Measurements from ENCODE around the gene TWNK. TPM values are rescaled to one million over a fixed set of nuclear protein-coding genes. Genes with fewer than 3 reads are reported as not detected.

The TWNK gene
- 1 to 10 TPM; 5.7 to 9.5 (median 7.0) TPM for total RNA-seq (2021; fragmentation: NEBNext Ultra II Directional; extraction: Animal tissue kit (Norgen Biotek cat#: 25700))
- long read RNA-seq, partial matches to known transcripts: 1 of 3 reads
- long read RNA-seq, other reads (novel, unspliced or antisense): 1 of 3 reads

- H3K4me1 Mint-ChIP-seq (ENCODE audit: low read depth): peaks cover 27% of the 10 kb centered on the region
- H3K27ac Mint-ChIP-seq: peak within 1 kb of the TSS; percentile 85
- TF ChIP-seq CTCF (IDR thresholded peaks at IDR 0.05): no peak
- peaks cover 21% of the 10 kb centered on the region for H3K36me3 Mint-ChIP-seq (ENCODE audit: low read depth)
- no peaks in the 10 kb centered on the region; the same call in 1 of the 2 replicates for H3K27me3 Mint-ChIP-seq (ENCODE audit: insufficient read depth)
- H3K9me3 Mint-ChIP-seq: no peaks in the 10 kb centered on the region
- DNase-seq: peak; percentile 62
- H3K4me3 Mint-ChIP-seq: peak within 1 kb of the TSS; percentile 99
Measured at GRCh38 chr10:100986952-100987684, at the start of gene TWNK, which contains the start of gene MRPL43. Gene TWNK (plus strand): TSS chr10:100987543. CDS start chr10:100988211, 668 bp downstream. Gene MRPL43 (minus strand): TSS chr10:100987497. CDS start chr10:100987443, 54 bp downstream.

GRCh38 chr10:100939763-100940344 lies 47.5 kb upstream of the TWNK start:
- H3K27ac Mint-ChIP-seq: peak overlapping the region; percentile 75
- no peaks in the 10 kb centered on the region for H3K9me3 Mint-ChIP-seq
- TF ChIP-seq CTCF (IDR thresholded peaks at IDR 0.05): no peak
- H3K36me3 Mint-ChIP-seq (ENCODE audit: low read depth): peaks cover 24% of the 10 kb centered on the region; the same call in 1 of the 2 replicates
- no peak overlapping the region; the same call in 1 of the 2 replicates for H3K4me3 Mint-ChIP-seq
- no peaks in the 10 kb centered on the region for H3K27me3 Mint-ChIP-seq (ENCODE audit: insufficient read depth)
- peak; percentile 8 for DNase-seq
- H3K4me1 Mint-ChIP-seq (ENCODE audit: low read depth): peaks cover 22% of the 10 kb centered on the region

GRCh38 chr10:100942229-100942628 lies 45.1 kb upstream of the TWNK start:
- Mint-ChIP-seq H3K27me3 (ENCODE audit: insufficient read depth) (no peaks in the 10 kb centered on the region), H3K4me3 (no peak overlapping the region), H3K9me3 (no peaks in the 10 kb centered on the region), H3K36me3 (ENCODE audit: low read depth) (peaks cover 32% of the 10 kb centered on the region; the same call in 1 of the 2 replicates), H3K4me1 (ENCODE audit: low read depth) (peaks cover 22% of the 10 kb centered on the region), H3K27ac (no peak overlapping the region)
- TF ChIP-seq CTCF (IDR thresholded peaks at IDR 0.05): no peak
- no peak for DNase-seq

GRCh38 chr10:100943508-100943907 lies 43.8 kb upstream of the TWNK start:
- Mint-ChIP-seq H3K36me3 (ENCODE audit: low read depth) (peaks cover 27% of the 10 kb centered on the region; the same call in 1 of the 2 replicates), H3K9me3 (no peaks in the 10 kb centered on the region), H3K27ac (no peak overlapping the region), H3K4me3 (no peak overlapping the region), H3K4me1 (ENCODE audit: low read depth) (peaks cover 18% of the 10 kb centered on the region), H3K27me3 (ENCODE audit: insufficient read depth) (no peaks in the 10 kb centered on the region)
- TF ChIP-seq CTCF (IDR thresholded peaks at IDR 0.05): no peak
- DNase-seq: no peak

DNA sequence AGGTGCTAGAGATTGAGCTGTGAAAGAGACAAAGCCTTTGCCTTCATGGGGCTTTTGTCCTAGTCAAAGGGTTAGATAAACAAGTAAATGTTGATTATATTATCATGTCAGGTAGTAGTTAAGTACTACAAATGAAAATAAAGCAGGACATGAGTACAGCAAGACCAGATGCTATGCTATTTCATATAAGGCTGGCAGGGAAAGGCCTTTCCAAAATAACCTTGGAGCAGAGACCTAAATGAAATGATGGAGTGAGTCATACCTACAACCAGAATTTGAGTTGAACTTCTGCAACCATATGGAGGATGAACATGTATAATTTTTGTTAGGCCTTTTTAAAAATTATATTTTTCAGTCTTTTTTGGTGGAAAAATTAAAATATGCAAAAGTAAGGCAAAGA lies 41.6 kb upstream of the TWNK start:
- Mint-ChIP-seq H3K4me3 (no peak overlapping the region), H3K27me3 (ENCODE audit: insufficient read depth) (no peaks in the 10 kb centered on the region), H3K4me1 (ENCODE audit: low read depth) (no peaks in the 10 kb centered on the region; the same call in 1 of the 2 replicates), H3K36me3 (ENCODE audit: low read depth) (peaks cover 22% of the 10 kb centered on the region; the same call in 1 of the 2 replicates), H3K9me3 (no peaks in the 10 kb centered on the region), H3K27ac (no peak overlapping the region)
- DNase-seq: no peak
- no peak for TF ChIP-seq CTCF (IDR thresholded peaks at IDR 0.05)

Data from HFFc6 (cell line).